ENCODE data around the gene CHD9NB.

The CHD9NB gene

GRCh38 chr16:53065461-53066061, 12.9 kb upstream of the CHD9NB start:
- Histone ChIP-seq H3K4me3 (replicated peaks; ENCODE audit: low read depth, low read length) (no peak overlapping the region), H3K36me3 (ENCODE audit: control insufficient read depth, insufficient read depth, low read length) (no peaks in the 10 kb centered on the region), H3K27me3 (replicated peaks; ENCODE audit: control insufficient read depth, insufficient read depth, low read length) (no peaks in the 10 kb centered on the region)
- no peak for TF ChIP-seq CTCF (IDR thresholded peaks at IDR 0.05; ENCODE audit: insufficient read depth, low read length, poor library complexity, severe bottlenecking)
- DNase-seq (ENCODE audit: extremely low read depth, insufficient read length), result no peak

- Histone ChIP-seq H3K4me3 (replicated peaks; ENCODE audit: low read depth, low read length) (no peak overlapping the region), H3K36me3 (ENCODE audit: control insufficient read depth, insufficient read depth, low read length) (no peaks in the 10 kb centered on the region), H3K27me3 (replicated peaks; ENCODE audit: control insufficient read depth, insufficient read depth, low read length) (no peaks in the 10 kb centered on the region)
- no peak for TF ChIP-seq CTCF (IDR thresholded peaks at IDR 0.05; ENCODE audit: insufficient read depth, low read length, poor library complexity, severe bottlenecking)
- DNase-seq (ENCODE audit: extremely low read depth, insufficient read length), result no peak
Measured at GRCh38 chr16:53064081-53064578, 11.4 kb upstream of the CHD9NB start.

- Histone ChIP-seq H3K36me3 (ENCODE audit: control insufficient read depth, insufficient read depth, low read length) (no peaks in the 10 kb centered on the region; the same call in 1 of the 2 replicates), H3K27me3 (replicated peaks; ENCODE audit: control insufficient read depth, insufficient read depth, low read length) (no peaks in the 10 kb centered on the region), H3K4me3 (replicated peaks; ENCODE audit: low read depth, low read length) (peak overlapping the region; percentile 50)
- TF ChIP-seq CTCF (IDR thresholded peaks at IDR 0.05; ENCODE audit: insufficient read depth, low read length, poor library complexity, severe bottlenecking), result peak; percentile 11
- peak; percentile 80 for DNase-seq (ENCODE audit: extremely low read depth, insufficient read length)
Measured at GRCh38 chr16:53061701-53062159, 9.0 kb upstream of the CHD9NB start.

- peak overlapping the region; percentile 50 for H3K4me3 ChIP-seq (replicated peaks; ENCODE audit: low read depth, low read length)
- peak; percentile 45 for DNase-seq (ENCODE audit: extremely low read depth, insufficient read length)
Measured at GRCh38 chr16:53061256-53061655, 8.6 kb upstream of the CHD9NB start.

GRCh38 chr16:53059672-53060071, 7.0 kb upstream of the CHD9NB start:
- Histone ChIP-seq H3K27me3 (replicated peaks; ENCODE audit: control insufficient read depth, insufficient read depth, low read length) (no peaks in the 10 kb centered on the region), H3K36me3 (ENCODE audit: control insufficient read depth, insufficient read depth, low read length) (no peaks in the 10 kb centered on the region; the same call in 1 of the 2 replicates), H3K4me3 (replicated peaks; ENCODE audit: low read depth, low read length) (no peak overlapping the region)
- no peak for DNase-seq (ENCODE audit: extremely low read depth, insufficient read length)
- no peak for TF ChIP-seq CTCF (IDR thresholded peaks at IDR 0.05; ENCODE audit: insufficient read depth, low read length, poor library complexity, severe bottlenecking)

More at GRCh38 chr16:53061256-53061655, 8.6 kb upstream of the CHD9NB start:
- no peaks in the 10 kb centered on the region; the same call in 1 of the 2 replicates for H3K36me3 ChIP-seq (ENCODE audit: control insufficient read depth, insufficient read depth, low read length)
- no peak for TF ChIP-seq CTCF (IDR thresholded peaks at IDR 0.05; ENCODE audit: insufficient read depth, low read length, poor library complexity, severe bottlenecking)
- H3K27me3 ChIP-seq (replicated peaks; ENCODE audit: control insufficient read depth, insufficient read depth, low read length), result no peaks in the 10 kb centered on the region

Measured in GM06990 (cell line).